GM12878 (cell line): ENCODE results near the gene RPSA. TPM values are rescaled to one million over a fixed set of nuclear protein-coding genes. Genes with fewer than 3 reads are reported as not detected.
A peak's percentile ranks its signal among the peaks of the same experiment; 100 is the strongest.

ENCODE experiments used
- ATAC-seq: fragments of 200-7000 bp; cut with Tn5 transposase; 3 replicates; pipeline ENCODE4 v1.9.1; 2020; ENCODE audit warnings: mild to moderate bottlenecking, moderate library complexity
- BruUV-seq: library from RNA; stranded (reverse); fragments of 400-500 nt; replicated peaks from 2 replicates; lab custom pipeline; 2021; lab: Mats Ljungman, UMichigan
- CTCF ChIA-PET: fragments of 300-600 bp; sonication (Branson Sonifier 250); formaldehyde crosslinking; extraction: SDS; loops from one replicate; lab custom pipeline; 2021; ENCODE audit warnings: inconsistent platforms; lab: Yijun Ruan, JAX
- POLR2A ChIA-PET: fragments of 350-600 bp; formaldehyde crosslinking; extraction: SDS; loops from one replicate; lab custom pipeline; 2021; ENCODE audit warnings: inconsistent platforms; lab: Charles Lee
- RAD21 ChIA-PET: fragments of 300-600 bp; sonication (Branson Sonifier 250); formaldehyde crosslinking; loops from one replicate; lab custom pipeline; 2023; ENCODE audit warnings: antibody characterized with exemption; ENCODE audit not compliant: unreplicated experiment; lab: Charles Lee
- SMC1A ChIA-PET: fragments of 300-600 bp; sonication (Branson Sonifier 250); formaldehyde crosslinking; loops from one replicate; lab custom pipeline; 2023; ENCODE audit not compliant: unreplicated experiment, uncharacterized antibody; lab: Charles Lee
- DNase-seq: peaks from one replicate; pipeline ENCODE4 v3.0.0-alpha.2; 2011; ENCODE audit warnings: low read depth, low spot score
- FAIRE-seq: peaks from 3 replicates; lab custom pipeline; 2011; peaks lifted over from hg19 to GRCh38; lab: Jason Lieb, UNC
- H2AFZ ChIP-seq: 2 replicates; pipeline ENCODE4 v1.6.0; 2011; ENCODE audit warnings: low read depth, low read length, control low read depth; ENCODE audit not compliant: control insufficient read depth
- H3K27ac ChIP-seq: 2 replicates; pipeline ENCODE4 v1.5.1; 2011; ENCODE audit warnings: control low read depth; ENCODE audit not compliant: control insufficient read depth, insufficient read depth
- H3K27me3 ChIP-seq, 2 experiments: replicated peaks in 1 of 2; 2 replicates each; pipeline versions ENCODE4 v1.6.0 to v1.6.1; 2011; ENCODE audit warnings: low read length in 1 of 2; ENCODE audit not compliant: control insufficient read depth in 2 of 2, insufficient read depth in 2 of 2
- H3K36me3 ChIP-seq, 2 experiments: 2 replicates each; pipeline ENCODE4 v1.5.1; 2011; ENCODE audit warnings: low read length in 1 of 2; ENCODE audit not compliant: control insufficient read depth in 2 of 2, insufficient read depth in 2 of 2
- H3K4me1 ChIP-seq: 2 replicates; pipeline ENCODE4 v1.6.1; 2011; ENCODE audit warnings: mild to moderate bottlenecking, low read length, moderate library complexity, mixed read lengths; ENCODE audit not compliant: control insufficient read depth, insufficient read depth
- H3K4me2 ChIP-seq: 2 replicates; pipeline ENCODE4 v1.6.0; 2011; ENCODE audit warnings: control low read depth; ENCODE audit not compliant: control insufficient read depth, insufficient read depth
- H3K4me3 ChIP-seq: fragments of 200-600 bp; sonication (generic); 2 replicates; pipeline ENCODE4 v1.5.1; 2016
- H3K79me2 ChIP-seq: 2 replicates; pipeline ENCODE4 v1.6.0; 2011; ENCODE audit warnings: low read length; ENCODE audit not compliant: control insufficient read depth, insufficient read depth
- H3K9ac ChIP-seq: 2 replicates; pipeline ENCODE4 v1.8.0; 2011; ENCODE audit warnings: low read length, control low read depth, mixed read lengths; ENCODE audit not compliant: control insufficient read depth, insufficient read depth
- H3K9me3 ChIP-seq: replicated peaks from 3 replicates; pipeline ENCODE4 v1.5.1; 2011; ENCODE audit warnings: mild to moderate bottlenecking, low read length; ENCODE audit not compliant: control insufficient read depth, insufficient read depth
- H4K20me1 ChIP-seq: 2 replicates; pipeline ENCODE4 v1.6.0; 2011; ENCODE audit not compliant: control insufficient read depth, insufficient read depth
- CREB1 ChIP-seq: IDR thresholded peaks from 2 replicates; pipeline ENCODE4 v1.6.1; 2012; ENCODE audit warnings: low read depth, mild to moderate bottlenecking, inconsistent platforms
- SKIL ChIP-seq: fragments of 450-650 bp; IDR thresholded peaks from 2 replicates; pipeline ENCODE4 v1.6.1; 2017; ENCODE audit warnings: mild to moderate bottlenecking, low read depth, inconsistent platforms; ENCODE audit not compliant: poor library complexity, severe bottlenecking
- WGBS: methylation state at CpG from one replicate; pipeline ENCODE4 v1.1.6; 2016; ENCODE audit warnings: low lambda C conversion rate; ENCODE audit not compliant: insufficient replicate concordance, insufficient coverage; ENCODE audit errors: missing lambda C conversion rate; 5-methylcytosine and 5-hydroxymethylcytosine counted together
- in situ Hi-C: fragments of 300-500 bp; cut with MboI; formaldehyde crosslinking; loops from 9 replicates; pipeline ENCODE4 v1.14.3; 2018; ENCODE audit warnings: mixed read lengths
- intact Hi-C: fragments of 100-400 bp; cut with micrococcal nuclease; formaldehyde crosslinking; loops from one replicate; pipeline ENCODE4 v1.14.2; 2022; ENCODE audit not compliant: unreplicated experiment
- polyA plus RNA-seq, 11 experiments: library from polyadenylated mRNA; depleted of rRNA in 4 of 11; unstranded in 6 of 11; stranded (reverse) in 5 of 11; fragments of >200 nt; fragmentation: Nextera tagmentation in 4 of 11; fragmentation: Illumina TruSeq in 1 of 11; extraction: Ambion mirVana in 4 of 11; extraction: Trizol in 1 of 11; gene quantifications; 1 replicate in 1 of 11; 2 replicates in 10 of 11; pipeline versions ENCODE4 v1.2.1 to v1.2.3, GENCODE V29; 2011 to 2016; ENCODE audit warnings: inconsistent platforms in 2 of 11, missing spikeins in 2 of 11, low read depth in 1 of 11
- total RNA-seq, 4 experiments: library from RNA; depleted of rRNA in 3 of 4; stranded (reverse); fragments of >200 nt in 3 of 4; fragmentation: Illumina TruSeq in 1 of 4; extraction: Trizol in 1 of 4; gene quantifications; 2 replicates each; pipeline versions ENCODE4 v1.2.1 to v1.2.3, GENCODE V29; 2013 to 2021

RPSA gene
- total and polyA plus RNA-seq, 10 of the 15 experiments (the other 5 are each of a cell fraction or from before 2014, with no cell fraction given) = 1,012 to 5,036 (median 3,460) TPM

- TF ChIP-seq CREB1 = no peak
- TF ChIP-seq SKIL = no peak
- Histone ChIP-seq H4K20me1 (peaks cover 8% of the 10 kb centered on the region), H3K27ac (no peak overlapping the region), H3K4me2 (no peak overlapping the region), H3K27me3 (no peaks in the 10 kb centered on the region), H2AFZ (no peak overlapping the region), H3K4me3 (0 out of 2 replicates have a peak overlapping the region, but pooled peaks have one; percentile 63), H3K79me2 (peaks cover 39% of the 10 kb centered on the region), H3K4me1 (no peaks in the 10 kb centered on the region), H3K9me3 (no peaks in the 10 kb centered on the region), H3K36me3 (peaks cover 3 to 24% of the 10 kb centered on the region in 2 experiments), H3K9ac (no peak overlapping the region)
- in situ Hi-C loops (no loop called here), intact Hi-C loops (no loop called here)
- ChIA-PET SMC1A (interaction anchor here (0.6 to 6.6 kb wide), 6 partner anchors 9 to 213 kb away, joined by 3 to 44 read pairs (median 4); no protein-coding TSS in a partner anchor), CTCF (interaction anchor here (1.0 to 6.7 kb wide), 5 partner anchors 11 to 216 kb away, joined by 3 to 55 read pairs (median 10); no protein-coding TSS in a partner anchor), RAD21 (interaction anchor here (1.4 to 4.3 kb wide), 4 partner anchors 16 to 117 kb away, joined by 5 to 20 read pairs (median 18); no protein-coding TSS in a partner anchor), POLR2A (interaction anchor here (0.6 to 1.2 kb wide), 4 partner anchors 16 to 80 kb away, joined by 3 to 5 read pairs (median 3); no protein-coding TSS in a partner anchor)
- FAIRE-seq (no peak), DNase-seq (no peak), ATAC-seq (no peak)
- 95% methylated on average over 15 of the region's 15 CpGs for WGBS
- no TSS peak for BruUV-seq
These were observed 1.4 kb upstream of the RPSA start for GRCh38 chr3:39404943-39405686.
